GM19025 (cell line): ENCODE measurements around the gene TBXAS1.

Source experiments
- ATAC-seq: cut with Tn5 transposase; IDR thresholded peaks from one replicate; pipeline ENCODE4 v1.9.1; 2021; ENCODE audit warnings: mild to moderate bottlenecking, low read depth, moderate library complexity; ENCODE audit not compliant: unreplicated experiment

TBXAS1 gene

GRCh38 chr7:139829025-139829774 is at the start of gene TBXAS1:
Gene TBXAS1 (plus strand): TSS chr7:139829264. CDS start chr7:139829391, 127 bp downstream.
- ATAC-seq, result peak; percentile 38

- no peak for ATAC-seq
Observed at GRCh38 chr7:139782932-139783331, 46.1 kb upstream of the TBXAS1 start.

- no peak for ATAC-seq
Observed at GRCh38 chr7:139783647-139784385, 45.2 kb upstream of the TBXAS1 start.

GRCh38 chr7:139784648-139785047 is 44.4 kb upstream of the TBXAS1 start:
- no peak for ATAC-seq

GRCh38 chr7:139791316-139791715 is 37.7 kb upstream of the TBXAS1 start:
- ATAC-seq, result no peak

- no peak for ATAC-seq
Observed at GRCh38 chr7:139797607-139798006, 31.5 kb upstream of the TBXAS1 start.

- ATAC-seq, result no peak
Observed at GRCh38 chr7:139798221-139798620, 30.8 kb upstream of the TBXAS1 start.

- no peak for ATAC-seq
Observed at GRCh38 chr7:139798892-139799291, 30.2 kb upstream of the TBXAS1 start.

- ATAC-seq, result no peak
Observed at GRCh38 chr7:139799586-139799985, 29.5 kb upstream of the TBXAS1 start.

GRCh38 chr7:139804571-139804970 is 24.5 kb upstream of the TBXAS1 start:
- no peak for ATAC-seq

- no peak for ATAC-seq
Observed at GRCh38 chr7:139807009-139807408, 22.1 kb upstream of the TBXAS1 start.

- ATAC-seq, result no peak
Observed at GRCh38 chr7:139808427-139808826, 20.6 kb upstream of the TBXAS1 start.

GRCh38 chr7:139808846-139809442 is 20.1 kb upstream of the TBXAS1 start:
- ATAC-seq, result no peak

- no peak for ATAC-seq
Observed at GRCh38 chr7:139811066-139811465, 18.0 kb upstream of the TBXAS1 start.

GRCh38 chr7:139813151-139813550 is 15.9 kb upstream of the TBXAS1 start:
- no peak for ATAC-seq

- ATAC-seq, result no peak
Observed at GRCh38 chr7:139813689-139814088, 15.4 kb upstream of the TBXAS1 start.

GRCh38 chr7:139817249-139817648 is 11.8 kb upstream of the TBXAS1 start:
- ATAC-seq, result no peak

GRCh38 chr7:139820089-139820488 is 9.0 kb upstream of the TBXAS1 start:
- no peak for ATAC-seq

- ATAC-seq, result no peak
Observed at GRCh38 chr7:139821349-139822105, 7.5 kb upstream of the TBXAS1 start.

GRCh38 chr7:139822855-139823254 is 6.2 kb upstream of the TBXAS1 start:
- ATAC-seq, result no peak
